Neural cell (in vitro differentiated cells): ENCODE results near the gene AK5.

Experiments used
- EZH2 ChIP-seq: fragments of 200-600, 300-800 bp; shearing (Covaris generic), sonication (generic); IDR thresholded peaks from 2 replicates; pipeline ENCODE4 v1.6.1; 2014; ENCODE audit warnings: antibody characterized with exemption, low read length, borderline replicate concordance, mild to moderate bottlenecking; ENCODE audit not compliant: insufficient read depth, poor library complexity, severe bottlenecking
- TF ChIP-seq, protein P1 (sequence below): fragments of 450-650 bp; IDR thresholded peaks from 2 replicates; pipeline ENCODE4 v1.5.1; 2014; ENCODE audit warnings: antibody characterized with exemption, mild to moderate bottlenecking, moderate library complexity; ENCODE audit not compliant: poor library complexity, severe bottlenecking

DNA sequence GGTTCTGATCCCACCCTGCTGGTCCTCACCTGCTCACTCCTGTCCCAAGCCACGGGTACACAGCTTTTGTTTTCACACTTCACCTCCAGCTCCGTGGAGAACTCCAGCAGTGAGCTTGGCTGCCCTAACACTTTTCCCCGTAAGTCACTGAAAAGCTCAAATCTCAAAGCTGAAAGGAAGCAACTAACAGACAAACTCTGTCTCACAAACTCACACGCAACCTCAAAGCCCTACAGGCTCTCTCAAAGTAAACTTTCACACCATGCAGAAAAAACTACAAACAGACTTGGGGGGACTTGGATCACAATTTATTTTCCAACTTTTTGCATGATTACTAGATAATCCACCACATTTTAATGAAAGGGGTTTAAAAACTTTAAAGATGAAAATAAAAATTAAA, 88.3 kb downstream of the AK5 start:
- TF ChIP-seq, protein P1, sequence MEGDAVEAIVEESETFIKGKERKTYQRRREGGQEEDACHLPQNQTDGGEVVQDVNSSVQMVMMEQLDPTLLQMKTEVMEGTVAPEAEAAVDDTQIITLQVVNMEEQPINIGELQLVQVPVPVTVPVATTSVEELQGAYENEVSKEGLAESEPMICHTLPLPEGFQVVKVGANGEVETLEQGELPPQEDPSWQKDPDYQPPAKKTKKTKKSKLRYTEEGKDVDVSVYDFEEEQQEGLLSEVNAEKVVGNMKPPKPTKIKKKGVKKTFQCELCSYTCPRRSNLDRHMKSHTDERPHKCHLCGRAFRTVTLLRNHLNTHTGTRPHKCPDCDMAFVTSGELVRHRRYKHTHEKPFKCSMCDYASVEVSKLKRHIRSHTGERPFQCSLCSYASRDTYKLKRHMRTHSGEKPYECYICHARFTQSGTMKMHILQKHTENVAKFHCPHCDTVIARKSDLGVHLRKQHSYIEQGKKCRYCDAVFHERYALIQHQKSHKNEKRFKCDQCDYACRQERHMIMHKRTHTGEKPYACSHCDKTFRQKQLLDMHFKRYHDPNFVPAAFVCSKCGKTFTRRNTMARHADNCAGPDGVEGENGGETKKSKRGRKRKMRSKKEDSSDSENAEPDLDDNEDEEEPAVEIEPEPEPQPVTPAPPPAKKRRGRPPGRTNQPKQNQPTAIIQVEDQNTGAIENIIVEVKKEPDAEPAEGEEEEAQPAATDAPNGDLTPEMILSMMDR: no peak
- no peak for TF ChIP-seq EZH2
